GM18868 (cell line): ENCODE data around the gene VIPAS39.
A peak's percentile ranks its signal among the peaks of the same experiment; 100 is the strongest.

Experiments
- ATAC-seq: cut with Tn5 transposase; IDR thresholded peaks from one replicate; pipeline ENCODE4 v1.9.1; 2021; ENCODE audit warnings: mild to moderate bottlenecking, moderate library complexity; ENCODE audit not compliant: unreplicated experiment

The VIPAS39 gene

DNA sequence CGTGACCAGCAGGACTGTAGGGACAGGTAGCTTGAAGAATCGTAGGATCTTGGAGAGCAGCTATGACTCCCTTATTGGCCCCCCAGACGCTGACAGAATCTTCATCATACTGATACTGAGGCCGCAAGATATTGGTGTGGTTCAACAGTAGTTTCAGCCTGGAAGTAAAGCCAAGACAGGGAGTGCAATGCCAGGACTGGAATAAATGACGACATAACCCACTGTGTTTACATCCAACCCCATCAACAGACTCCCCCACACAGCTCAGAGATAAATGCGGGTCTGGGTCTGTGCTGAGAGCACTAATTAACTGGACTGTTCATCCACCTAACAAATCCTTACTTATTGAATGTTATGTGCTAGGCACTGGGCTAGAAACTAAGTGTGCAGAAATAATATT is 50.7 kb downstream of the VIPAS39 start:
- ATAC-seq = no peak

DNA sequence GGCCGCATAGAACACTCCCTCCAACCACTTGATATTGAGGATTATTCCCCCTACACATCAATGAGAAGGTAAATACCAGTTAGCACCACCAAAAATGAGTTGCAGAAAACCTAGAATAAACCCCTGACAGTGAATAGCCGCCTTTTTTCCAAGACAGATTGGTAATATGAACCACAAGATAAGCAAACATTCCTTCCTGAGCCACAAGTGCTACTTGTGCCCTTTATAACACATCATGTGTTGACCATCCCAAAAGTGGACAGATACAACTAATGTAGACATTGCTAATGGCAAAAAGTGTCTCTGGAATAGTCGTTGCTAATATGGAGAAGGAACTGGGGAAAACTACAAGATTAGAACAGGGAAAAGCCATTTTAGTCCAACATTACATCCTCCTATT is 51.3 kb downstream of the VIPAS39 start:
- no peak for ATAC-seq

DNA sequence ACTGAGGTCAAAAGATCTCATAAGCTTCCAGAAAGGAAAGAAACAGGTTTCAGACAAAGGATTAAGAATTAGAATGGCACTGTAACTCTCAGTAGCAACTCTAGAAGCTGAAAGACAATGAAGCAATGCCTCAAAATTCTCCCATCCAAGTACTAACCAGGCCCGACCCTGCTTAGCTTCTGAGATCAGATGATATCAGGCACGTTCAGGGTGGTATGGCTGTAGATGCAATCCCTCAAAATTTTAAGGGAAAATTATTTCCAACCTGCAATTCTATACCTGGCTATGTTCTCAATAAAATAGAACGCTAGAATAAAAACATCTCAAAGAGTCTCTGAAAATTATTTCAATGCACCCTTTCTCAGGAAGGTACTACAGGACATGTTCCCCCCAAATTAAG is 53.6 kb downstream of the VIPAS39 start:
- ATAC-seq = no peak

DNA sequence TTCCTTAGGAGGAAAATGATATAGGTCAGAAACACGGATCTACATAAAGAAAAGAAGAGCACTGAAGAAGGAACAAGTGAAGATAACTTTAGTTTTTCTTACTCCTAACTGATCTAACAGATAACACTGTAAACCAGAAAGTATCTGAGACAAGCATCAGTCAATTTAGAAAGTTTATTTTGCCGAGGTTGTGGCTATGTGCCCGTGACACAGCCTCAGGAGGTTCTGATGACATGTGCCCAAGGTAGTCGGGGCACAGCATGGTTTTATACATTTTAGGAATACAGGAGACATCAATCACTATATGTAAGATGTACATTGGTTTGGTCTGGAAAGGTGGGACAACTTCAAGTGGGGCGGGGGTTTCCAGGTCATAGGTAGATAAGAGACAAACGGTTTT is 57.2 kb downstream of the VIPAS39 start:
- no peak for ATAC-seq

DNA sequence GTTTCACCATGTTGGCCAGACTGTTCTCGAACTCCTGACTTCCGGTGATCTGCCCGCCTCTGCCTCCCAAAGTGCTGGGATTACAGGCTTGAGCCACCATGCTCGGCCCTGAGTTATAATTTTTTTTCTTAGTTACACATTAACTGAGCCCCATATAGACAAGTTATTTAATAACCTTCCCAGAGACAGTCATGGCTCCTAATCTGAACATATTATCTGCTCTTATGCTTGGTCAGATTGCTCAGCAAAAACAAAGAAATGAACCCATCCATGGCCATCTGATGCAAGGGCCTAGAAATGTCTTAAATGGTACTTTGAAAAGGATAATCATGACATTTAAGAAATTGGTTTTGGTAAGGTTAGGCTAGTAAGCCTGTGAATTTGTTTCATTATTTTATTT is 67.2 kb downstream of the VIPAS39 start:
- ATAC-seq = no peak

DNA sequence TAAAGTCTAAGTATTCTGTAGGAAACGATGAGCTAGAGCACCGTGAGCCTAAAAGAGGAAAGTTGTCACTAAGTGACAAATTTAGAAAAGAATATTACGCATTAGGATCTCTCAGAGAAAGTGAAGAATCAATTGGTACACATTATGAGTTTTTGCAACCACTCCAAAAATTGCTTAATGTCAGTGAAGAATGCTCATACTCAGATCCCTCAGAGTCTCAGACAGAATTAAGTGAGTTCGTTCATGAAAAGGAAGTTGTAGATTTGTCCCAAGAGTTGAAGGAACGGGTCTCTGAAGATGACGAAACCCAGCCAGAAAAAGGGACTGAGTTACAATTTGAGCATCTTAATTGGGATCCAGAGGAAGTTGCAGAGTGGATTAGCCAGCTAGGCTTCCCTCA is 78.7 kb downstream of the VIPAS39 start:
- ATAC-seq = no peak

DNA sequence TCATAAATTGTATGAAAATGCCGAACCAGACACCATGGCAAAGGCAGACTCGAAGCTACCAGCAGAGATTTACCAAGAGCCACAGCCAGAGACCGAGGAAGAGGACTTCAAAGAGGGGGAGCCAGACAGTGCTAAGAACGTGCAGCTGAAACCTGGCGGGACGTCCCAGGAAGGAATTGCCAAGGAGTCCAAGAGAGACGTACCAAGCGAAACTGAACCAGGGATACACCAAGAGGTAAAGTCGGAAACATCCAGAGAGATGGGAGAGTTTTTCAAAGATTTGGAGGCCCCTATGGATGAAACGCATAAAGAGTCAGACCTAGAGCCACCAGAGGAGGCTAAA is 79.9 kb downstream of the VIPAS39 start:
- no peak for ATAC-seq

DNA sequence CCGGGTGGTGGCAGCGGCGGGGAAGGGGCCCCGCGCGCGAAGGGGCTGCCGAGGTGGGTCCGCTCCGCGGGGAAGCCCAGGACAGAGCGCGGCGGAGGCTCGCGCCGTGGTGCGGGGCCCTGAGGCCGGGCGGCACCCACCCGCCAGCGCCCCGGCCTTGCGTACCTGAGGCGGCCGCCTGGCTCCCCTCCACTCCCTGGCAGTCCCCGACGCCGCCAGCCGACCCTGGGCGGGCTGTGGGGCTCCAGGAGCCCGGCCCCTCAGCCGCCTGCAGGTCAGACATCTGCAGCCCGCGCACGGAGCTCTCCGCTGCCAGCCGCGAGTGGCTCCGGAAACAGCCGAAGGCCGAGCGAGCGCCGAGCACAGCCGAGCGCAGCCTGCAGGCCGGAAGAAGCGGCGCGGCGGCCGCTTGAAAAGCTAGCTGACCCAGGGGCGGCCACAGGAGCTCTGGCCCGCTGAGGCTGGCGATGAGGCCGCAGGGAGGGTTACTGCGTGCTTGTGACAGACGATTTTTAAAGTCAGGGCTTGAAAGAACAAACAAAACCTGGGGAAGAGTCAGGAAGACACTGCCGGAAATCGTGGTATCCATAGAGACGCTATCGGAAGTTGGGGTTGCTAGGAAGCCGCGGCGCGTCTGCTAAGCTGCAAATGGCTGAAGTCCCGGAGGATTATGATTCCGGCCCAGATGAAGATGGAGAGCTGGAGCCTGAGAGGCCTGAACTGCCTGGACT is 80.5 kb downstream of the VIPAS39 start, which contains the start of the genes SAMD15 and TMED8:
TSS of gene SAMD15 (plus strand) at position 609 of the 731 bp plus-strand sequence. CDS start at position 649, 40 bp downstream.
TSS of gene TMED8 (minus strand) at position 324 of the 731 bp plus-strand sequence. CDS start at position 283, 41 bp downstream.
- ATAC-seq = peak; percentile 85
